ENCODE data around the gene LIN7A.
"Not testable (repeated sequence)": the region's sequence is repeated elsewhere in the genome, so short reads cannot be mapped to it uniquely, and the experiment has no call there.

Gene LIN7A

GRCh38 chr12:80802652-80803400, 134.9 kb downstream of the LIN7A start:
- DNase-seq = no peak

- DNase-seq = no peak
These were observed 139.5 kb downstream of the LIN7A start for GRCh38 chr12:80798281-80798680.

- no peak for DNase-seq
These were observed 143.2 kb downstream of the LIN7A start for GRCh38 chr12:80794551-80794950.

GRCh38 chr12:80792861-80793260, 144.9 kb downstream of the LIN7A start:
- DNase-seq = no peak

GRCh38 chr12:80791863-80792262, 145.9 kb downstream of the LIN7A start:
- DNase-seq = no peak

- not testable (repeated sequence) for DNase-seq
These were observed 149.3 kb downstream of the LIN7A start for GRCh38 chr12:80788407-80788806.

GRCh38 chr12:80782963-80783470, 154.7 kb downstream of the LIN7A start:
- DNase-seq = not testable (repeated sequence)

- DNase-seq = no peak
These were observed 156.4 kb downstream of the LIN7A start for GRCh38 chr12:80781313-80781712.

- DNase-seq = no peak
These were observed 157.0 kb downstream of the LIN7A start for GRCh38 chr12:80780746-80781145.

- peak; percentile 64 for DNase-seq
These were observed 159.7 kb downstream of the LIN7A start for GRCh38 chr12:80778005-80778541.

GRCh38 chr12:80777587-80777986, 160.1 kb downstream of the LIN7A start:
- no peak for DNase-seq

GRCh38 chr12:80776706-80777105, 161.0 kb downstream of the LIN7A start:
- DNase-seq = no peak

- DNase-seq = no peak
These were observed 166.8 kb downstream of the LIN7A start for GRCh38 chr12:80770958-80771357.

- no peak for DNase-seq
These were observed 168.1 kb downstream of the LIN7A start for GRCh38 chr12:80769553-80770140.

- DNase-seq = no peak
These were observed 170.8 kb downstream of the LIN7A start for GRCh38 chr12:80766897-80767296.

- DNase-seq = no peak
These were observed 171.5 kb downstream of the LIN7A start for GRCh38 chr12:80766210-80766609.

GRCh38 chr12:80763874-80764273, 173.9 kb downstream of the LIN7A start:
- DNase-seq = no peak

- DNase-seq = no peak
These were observed 175.9 kb downstream of the LIN7A start for GRCh38 chr12:80761838-80762237.

- no peak for DNase-seq
These were observed 180.9 kb downstream of the LIN7A start for GRCh38 chr12:80756875-80757274.

GRCh38 chr12:80754274-80754673, 183.5 kb downstream of the LIN7A start:
- DNase-seq = no peak

GRCh38 chr12:80752464-80752863, 185.3 kb downstream of the LIN7A start:
- no peak for DNase-seq

GRCh38 chr12:80749456-80749855, 188.3 kb downstream of the LIN7A start:
- no peak for DNase-seq

- no peak for DNase-seq
These were observed 189.9 kb downstream of the LIN7A start for GRCh38 chr12:80747800-80748199.

GRCh38 chr12:80745851-80746505, 191.8 kb downstream of the LIN7A start:
- no peak for DNase-seq

All from NCI-H510A (cell line).